Right renal cortex interstitium (tissue), 3 donors: ENCODE data around the gene RALGAPA1. TPM values are rescaled to one million over a fixed set of nuclear protein-coding genes. Genes with fewer than 3 reads are reported as not detected.
"Not testable (repeated sequence)": the region's sequence is repeated elsewhere in the genome, so short reads cannot be mapped to it uniquely, and the experiment has no call there.

Experiments
- DNase-seq, 3 donors: peaks; one replicate each; pipeline ENCODE4 v3.0.0-alpha.2; 2013; ENCODE audit warnings: low read depth in 3 of 3, low spot score in 2 of 3
- polyA plus RNA-seq, 3 donors: library from polyadenylated mRNA; unstranded; fragments of 120-200 nt; gene quantifications; one replicate each; pipeline ENCODE4 v1.2.1, GENCODE V29; 2013; ENCODE audit not compliant: insufficient read length in 3 of 3

Gene RALGAPA1
- polyA plus RNA-seq, 3 donors, result 33.8 to 47.5 (median 39.0) TPM

GRCh38 chr14:35632676-35633075 is 176.4 kb downstream of the RALGAPA1 start:
- no peak for DNase-seq

- no peak for DNase-seq
Observed at GRCh38 chr14:35632271-35632670, 176.8 kb downstream of the RALGAPA1 start.

- DNase-seq, result no peak
Observed at GRCh38 chr14:35631071-35631805, 177.9 kb downstream of the RALGAPA1 start.

- DNase-seq, result no peak
Observed at GRCh38 chr14:35628989-35629388, 180.1 kb downstream of the RALGAPA1 start.

GRCh38 chr14:35626947-35627346 is 182.1 kb downstream of the RALGAPA1 start:
- not testable (repeated sequence) for DNase-seq

- DNase-seq, result not testable (repeated sequence)
Observed at GRCh38 chr14:35621996-35622395, 187.1 kb downstream of the RALGAPA1 start.

- not testable (repeated sequence) for DNase-seq
Observed at GRCh38 chr14:35619998-35620397, 189.1 kb downstream of the RALGAPA1 start.

- not testable (repeated sequence) for DNase-seq
Observed at GRCh38 chr14:35619461-35619860, 189.6 kb downstream of the RALGAPA1 start.

- DNase-seq, result no peak
Observed at GRCh38 chr14:35617500-35617899, 191.6 kb downstream of the RALGAPA1 start.

- DNase-seq, result no peak
Observed at GRCh38 chr14:35607380-35607779, 201.7 kb downstream of the RALGAPA1 start.

GRCh38 chr14:35600253-35600652 is 208.8 kb downstream of the RALGAPA1 start:
- no peak for DNase-seq

GRCh38 chr14:35594616-35595015 is 214.5 kb downstream of the RALGAPA1 start:
- DNase-seq, result no peak

- DNase-seq, result not testable (repeated sequence)
Observed at GRCh38 chr14:35587373-35587772, 221.7 kb downstream of the RALGAPA1 start.

GRCh38 chr14:35578639-35579038 is 230.5 kb downstream of the RALGAPA1 start:
- no peak for DNase-seq

- DNase-seq, result no peak
Observed at GRCh38 chr14:35578135-35578534, 231.0 kb downstream of the RALGAPA1 start.

GRCh38 chr14:35576856-35577255 is 232.2 kb downstream of the RALGAPA1 start:
- DNase-seq, result no peak

GRCh38 chr14:35576260-35576659 is 232.8 kb downstream of the RALGAPA1 start:
- no peak for DNase-seq

GRCh38 chr14:35573911-35574310 is 235.2 kb downstream of the RALGAPA1 start:
- no peak for DNase-seq

GRCh38 chr14:35571598-35571997 is 237.5 kb downstream of the RALGAPA1 start:
- no peak for DNase-seq

- DNase-seq, result peak; percentile 1 to 18 (median 5)
Observed at GRCh38 chr14:35565871-35566464, 243.1 kb downstream of the RALGAPA1 start.

GRCh38 chr14:35558680-35559079 is 250.4 kb downstream of the RALGAPA1 start:
- no peak for DNase-seq

- no peak for DNase-seq
Observed at GRCh38 chr14:35557221-35557747, 251.8 kb downstream of the RALGAPA1 start.
